Measurements from ENCODE around the gene LRRFIP1. TPM values are rescaled to one million over a fixed set of nuclear protein-coding genes. Genes with fewer than 3 reads are reported as not detected.
A peak's percentile ranks its signal among the peaks of the same experiment; 100 is the strongest.

Gene LRRFIP1
- total RNA-seq, 1 donor, result 49.0 TPM

DNA sequence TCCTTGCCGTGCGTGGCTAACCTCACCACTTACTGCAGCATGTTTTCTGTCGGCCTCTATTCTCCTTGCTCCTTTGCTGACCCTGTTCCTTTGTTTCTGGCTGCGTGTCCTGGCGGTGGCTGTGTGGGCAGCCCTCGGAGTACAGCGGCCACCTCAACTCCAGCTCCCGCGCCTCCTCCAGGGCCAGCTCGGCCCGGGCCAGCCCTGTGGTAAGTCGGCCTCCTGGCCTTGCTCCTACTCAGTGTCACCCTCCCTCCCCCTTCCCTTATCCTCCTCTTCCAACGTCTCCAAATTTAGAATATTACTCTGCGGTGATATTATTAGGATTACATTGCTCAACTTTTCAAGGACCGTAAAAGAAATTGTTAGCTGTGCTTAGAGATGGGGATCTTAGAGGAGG lies 111.7 kb downstream of the LRRFIP1 start:
- TF ChIP-seq, protein P1, sequence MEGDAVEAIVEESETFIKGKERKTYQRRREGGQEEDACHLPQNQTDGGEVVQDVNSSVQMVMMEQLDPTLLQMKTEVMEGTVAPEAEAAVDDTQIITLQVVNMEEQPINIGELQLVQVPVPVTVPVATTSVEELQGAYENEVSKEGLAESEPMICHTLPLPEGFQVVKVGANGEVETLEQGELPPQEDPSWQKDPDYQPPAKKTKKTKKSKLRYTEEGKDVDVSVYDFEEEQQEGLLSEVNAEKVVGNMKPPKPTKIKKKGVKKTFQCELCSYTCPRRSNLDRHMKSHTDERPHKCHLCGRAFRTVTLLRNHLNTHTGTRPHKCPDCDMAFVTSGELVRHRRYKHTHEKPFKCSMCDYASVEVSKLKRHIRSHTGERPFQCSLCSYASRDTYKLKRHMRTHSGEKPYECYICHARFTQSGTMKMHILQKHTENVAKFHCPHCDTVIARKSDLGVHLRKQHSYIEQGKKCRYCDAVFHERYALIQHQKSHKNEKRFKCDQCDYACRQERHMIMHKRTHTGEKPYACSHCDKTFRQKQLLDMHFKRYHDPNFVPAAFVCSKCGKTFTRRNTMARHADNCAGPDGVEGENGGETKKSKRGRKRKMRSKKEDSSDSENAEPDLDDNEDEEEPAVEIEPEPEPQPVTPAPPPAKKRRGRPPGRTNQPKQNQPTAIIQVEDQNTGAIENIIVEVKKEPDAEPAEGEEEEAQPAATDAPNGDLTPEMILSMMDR (IDR thresholded peaks at IDR 0.05; ENCODE audit: insufficient read depth, low read length), result no peak
- H3K4me3 ChIP-seq (ENCODE audit: low read depth, low read length), result no peak overlapping the region
- no peak for DNase-seq (ENCODE audit: low read depth)

DNA sequence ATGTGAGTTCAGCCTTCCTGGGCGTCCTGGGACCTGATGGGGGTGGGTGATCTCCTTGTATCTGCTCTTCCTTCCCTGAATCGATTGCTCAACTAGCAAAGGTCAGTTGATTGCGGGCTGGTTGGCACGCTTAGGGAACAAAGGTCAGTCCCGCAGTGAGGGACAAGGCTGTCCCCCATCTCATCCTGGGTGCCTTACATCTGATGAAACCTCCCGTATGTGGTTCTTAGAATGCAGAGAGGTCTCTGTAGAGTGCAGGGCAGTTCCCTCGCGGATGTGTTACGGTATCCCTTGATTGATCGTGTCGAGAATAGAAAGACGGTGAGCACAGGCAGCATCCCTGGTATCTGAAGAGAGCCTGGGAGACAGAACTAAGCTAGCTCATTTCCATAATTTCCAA lies 114.8 kb downstream of the LRRFIP1 start:
- DNase-seq (ENCODE audit: low read depth), result no peak
- TF ChIP-seq, protein P1 (IDR thresholded peaks at IDR 0.05; ENCODE audit: insufficient read depth, low read length), result no peak
- no peak overlapping the region for H3K4me3 ChIP-seq (ENCODE audit: low read depth, low read length)

DNA sequence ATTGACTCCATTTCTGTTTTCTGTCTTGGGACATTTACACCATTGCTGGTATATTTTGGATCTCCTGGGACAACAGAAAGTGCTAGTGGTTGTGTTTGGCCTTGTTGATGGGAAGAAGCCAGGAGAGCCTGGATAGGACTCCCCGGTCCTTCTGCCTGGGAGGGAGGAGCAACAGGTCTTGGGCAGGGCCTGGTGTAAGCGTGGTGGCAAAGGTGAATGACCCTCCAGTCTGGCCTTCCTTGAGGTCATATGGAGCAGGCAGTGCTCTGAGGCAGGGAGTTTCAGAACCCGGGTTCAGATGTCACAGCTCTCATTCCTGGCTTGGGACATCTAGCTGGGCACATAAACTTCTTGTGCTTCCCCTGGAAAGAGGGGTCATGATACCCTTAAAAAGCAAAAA lies 115.2 kb downstream of the LRRFIP1 start:
- DNase-seq (ENCODE audit: low read depth), result no peak
- no peak overlapping the region for H3K4me3 ChIP-seq (ENCODE audit: low read depth, low read length)
- TF ChIP-seq, protein P1 (IDR thresholded peaks at IDR 0.05; ENCODE audit: insufficient read depth, low read length), result no peak

DNA sequence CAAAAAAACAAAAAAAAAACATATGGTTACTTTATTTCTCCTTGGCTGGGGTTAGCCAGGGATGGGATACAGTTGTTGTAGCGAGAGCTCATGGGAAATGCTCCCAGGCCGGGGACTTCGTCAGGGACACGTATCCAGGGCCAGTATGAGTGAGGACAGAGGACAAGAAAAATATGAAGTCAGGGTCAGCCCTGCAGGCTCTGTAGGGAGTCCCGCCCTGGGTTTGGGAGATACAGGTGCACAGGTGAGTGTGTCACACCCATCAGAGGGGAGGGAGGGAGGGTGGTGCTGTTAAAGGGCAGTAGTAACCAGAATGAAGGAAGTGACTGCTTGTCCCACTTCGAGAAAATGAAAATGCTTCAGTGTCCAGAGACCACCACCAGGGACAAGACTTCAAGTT lies 115.6 kb downstream of the LRRFIP1 start:
- TF ChIP-seq, protein P1 (IDR thresholded peaks at IDR 0.05; ENCODE audit: insufficient read depth, low read length), result no peak
- DNase-seq (ENCODE audit: low read depth), result no peak
- no peak overlapping the region for H3K4me3 ChIP-seq (ENCODE audit: low read depth, low read length)

DNA sequence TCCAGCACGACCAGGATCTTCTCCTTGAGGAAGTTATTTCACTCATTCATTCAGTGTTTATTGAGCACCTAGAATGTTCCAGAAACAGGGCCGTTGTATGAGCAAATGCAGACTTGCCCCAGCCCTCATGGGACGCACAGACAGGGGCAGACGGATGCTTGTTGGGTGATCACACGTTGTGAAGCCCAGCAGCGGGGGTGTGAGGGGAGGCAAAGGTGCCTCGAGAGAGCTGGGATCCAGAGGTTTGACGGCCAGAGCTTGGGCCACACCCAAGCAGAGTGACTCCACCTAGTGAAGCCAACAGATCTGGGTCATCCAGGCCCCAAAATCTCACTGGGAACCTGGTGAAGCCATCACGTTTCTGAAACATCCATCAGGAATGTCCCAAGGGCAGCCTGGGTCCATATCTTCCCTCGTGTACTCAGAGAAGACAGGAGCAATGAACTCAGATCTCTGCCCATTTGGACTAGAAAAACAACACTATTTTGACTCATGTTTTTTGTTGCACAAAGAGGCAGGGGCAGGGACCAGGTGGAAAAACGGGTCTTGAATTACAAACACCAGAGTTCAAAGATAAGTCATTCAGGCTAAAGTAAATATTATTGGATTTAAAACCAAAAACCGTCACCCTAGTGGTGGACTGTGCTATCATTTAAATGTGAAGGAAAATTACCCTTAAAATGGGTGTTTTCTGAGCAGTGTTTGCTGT lies 116.3 kb downstream of the LRRFIP1 start:
- TF ChIP-seq, protein P1 (IDR thresholded peaks at IDR 0.05; ENCODE audit: insufficient read depth, low read length), result peak; percentile 14
- no peak overlapping the region for H3K4me3 ChIP-seq (ENCODE audit: low read depth, low read length)
- peak; percentile 38 for DNase-seq (ENCODE audit: low read depth)

DNA sequence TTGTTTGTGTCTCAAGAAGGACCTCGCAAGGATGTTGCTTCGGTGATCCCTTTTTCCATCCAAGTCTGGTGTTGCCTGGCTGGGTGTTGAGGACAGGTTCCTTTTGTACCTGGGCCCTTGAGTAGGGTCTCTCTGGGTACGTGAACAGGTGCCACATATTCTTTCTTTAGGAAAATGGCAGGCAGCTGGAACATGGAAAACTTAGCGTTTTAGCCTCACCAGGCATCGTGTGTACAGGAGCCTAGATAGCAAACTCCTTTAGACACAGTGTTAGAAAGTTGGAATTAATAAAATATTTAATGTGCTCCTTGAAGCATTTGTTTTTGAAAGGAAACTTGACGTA lies 116.9 kb downstream of the LRRFIP1 start:
- DNase-seq (ENCODE audit: low read depth), result no peak
- no peak overlapping the region for H3K4me3 ChIP-seq (ENCODE audit: low read depth, low read length)
- TF ChIP-seq, protein P1 (IDR thresholded peaks at IDR 0.05; ENCODE audit: insufficient read depth, low read length), result no peak

Data from fibroblast of the aortic adventitia (primary cell).